Measurements from ENCODE around the gene LMAN1L. TPM values are rescaled to one million over a fixed set of nuclear protein-coding genes. Genes with fewer than 3 reads are reported as not detected.

The LMAN1L gene
- total RNA-seq, 1 donor from 2014 or later, result not detected

GRCh38 chr15:74815961-74816360 is 3.3 kb downstream of the LMAN1L start:
- DNase-seq (ENCODE audit: extremely low spot score, unreplicated experiment), result no peak
- Mint-ChIP-seq H3K4me1 (ENCODE audit: unreplicated experiment) (peaks cover 5% of the 10 kb centered on the region), H3K27me3 (ENCODE audit: unreplicated experiment) (no peaks in the 10 kb centered on the region), H3K27ac (ENCODE audit: unreplicated experiment) (no peak overlapping the region), H3K9me3 (ENCODE audit: unreplicated experiment) (no peaks in the 10 kb centered on the region), H3K36me3 (ENCODE audit: unreplicated experiment) (no peaks in the 10 kb centered on the region), H3K4me3 (ENCODE audit: unreplicated experiment) (no peak overlapping the region)
- no peak for TF ChIP-seq CTCF (IDR thresholded peaks at IDR 0.05)

GRCh38 chr15:74816624-74817369 is 4.2 kb downstream of the LMAN1L start:
- DNase-seq (ENCODE audit: extremely low spot score, unreplicated experiment), result no peak
- Mint-ChIP-seq H3K4me1 (ENCODE audit: unreplicated experiment) (peaks cover 3% of the 10 kb centered on the region), H3K36me3 (ENCODE audit: unreplicated experiment) (no peaks in the 10 kb centered on the region), H3K9me3 (ENCODE audit: unreplicated experiment) (no peaks in the 10 kb centered on the region), H3K27me3 (ENCODE audit: unreplicated experiment) (no peaks in the 10 kb centered on the region), H3K4me3 (ENCODE audit: unreplicated experiment) (no peak overlapping the region), H3K27ac (ENCODE audit: unreplicated experiment) (no peak overlapping the region)
- TF ChIP-seq CTCF (IDR thresholded peaks at IDR 0.05), result no peak

GRCh38 chr15:74817370-74817737 is 4.7 kb downstream of the LMAN1L start:
- no peaks in the 10 kb centered on the region for H3K27me3 Mint-ChIP-seq (ENCODE audit: unreplicated experiment)
- H3K4me1 Mint-ChIP-seq (ENCODE audit: unreplicated experiment), result peaks cover 3% of the 10 kb centered on the region
- no peaks in the 10 kb centered on the region for H3K9me3 Mint-ChIP-seq (ENCODE audit: unreplicated experiment)
- H3K4me3 Mint-ChIP-seq (ENCODE audit: unreplicated experiment), result no peak overlapping the region
- DNase-seq (ENCODE audit: extremely low spot score, unreplicated experiment), result no peak
- H3K36me3 Mint-ChIP-seq (ENCODE audit: unreplicated experiment), result no peaks in the 10 kb centered on the region
- TF ChIP-seq CTCF (IDR thresholded peaks at IDR 0.05), result peak; percentile 28
- no peak overlapping the region for H3K27ac Mint-ChIP-seq (ENCODE audit: unreplicated experiment)

- TF ChIP-seq CTCF (IDR thresholded peaks at IDR 0.05), result no peak
- Mint-ChIP-seq H3K27ac (ENCODE audit: unreplicated experiment) (no peak overlapping the region), H3K4me1 (ENCODE audit: unreplicated experiment) (peaks cover 3% of the 10 kb centered on the region), H3K9me3 (ENCODE audit: unreplicated experiment) (no peaks in the 10 kb centered on the region), H3K4me3 (ENCODE audit: unreplicated experiment) (no peak overlapping the region), H3K27me3 (ENCODE audit: unreplicated experiment) (peaks cover 13% of the 10 kb centered on the region), H3K36me3 (ENCODE audit: unreplicated experiment) (no peaks in the 10 kb centered on the region)
- DNase-seq (ENCODE audit: extremely low spot score, unreplicated experiment), result no peak
Observed at GRCh38 chr15:74820056-74820455, 7.4 kb downstream of the LMAN1L start.

GRCh38 chr15:74821091-74821789 is 8.6 kb downstream of the LMAN1L start:
- Mint-ChIP-seq H3K27ac (ENCODE audit: unreplicated experiment) (no peak overlapping the region), H3K4me3 (ENCODE audit: unreplicated experiment) (no peak overlapping the region), H3K4me1 (ENCODE audit: unreplicated experiment) (peaks cover 3% of the 10 kb centered on the region), H3K36me3 (ENCODE audit: unreplicated experiment) (no peaks in the 10 kb centered on the region), H3K27me3 (ENCODE audit: unreplicated experiment) (peaks cover 14% of the 10 kb centered on the region), H3K9me3 (ENCODE audit: unreplicated experiment) (no peaks in the 10 kb centered on the region)
- DNase-seq (ENCODE audit: extremely low spot score, unreplicated experiment), result no peak
- TF ChIP-seq CTCF (IDR thresholded peaks at IDR 0.05), result no peak
